Activated CD8-positive, alpha-beta memory T cell treated with anti-CD3 and anti-CD28 coated beads, Interleukin-2, amount 10 ng/mL, durations not matched to agents 7 days and 5 days (primary cell): Measurements from ENCODE around the gene LAMA3. TPM values are rescaled to one million over a fixed set of nuclear protein-coding genes. Genes with fewer than 3 reads are reported as not detected.

Experiments
- ATAC-seq: fragments of 150-1000 bp; cut with Tn5 transposase; one replicate; pipeline ENCODE4 v1.10.0; 2021; ENCODE audit warnings: moderate library complexity
- CTCF ChIA-PET: fragments of 350-600 bp; sonication (Branson Sonifier 250); formaldehyde crosslinking; loops from one replicate; lab custom pipeline; 2021; ENCODE audit warnings: antibody characterized with exemption; lab: Charles Lee
- DNase-seq: peaks from one replicate; pipeline ENCODE4 v3.0.0-alpha.2; 2020
- H3K27ac Mint-ChIP-seq: one replicate; pipeline ENCODE4 v1.8.0; 2021; ENCODE audit warnings: mild to moderate bottlenecking, mixed read lengths
- H3K27me3 Mint-ChIP-seq: one replicate; pipeline ENCODE4 v1.8.0; 2021; ENCODE audit warnings: mixed read lengths
- H3K36me3 Mint-ChIP-seq: one replicate; pipeline ENCODE4 v1.8.0; 2021; ENCODE audit warnings: mild to moderate bottlenecking, mixed read lengths
- H3K4me1 Mint-ChIP-seq: one replicate; pipeline ENCODE4 v1.8.0; 2021; ENCODE audit warnings: mixed read lengths
- H3K4me3 Mint-ChIP-seq: one replicate; pipeline ENCODE4 v1.8.0; 2021; ENCODE audit warnings: mild to moderate bottlenecking, moderate library complexity, mixed read lengths
- H3K9me3 Mint-ChIP-seq: one replicate; pipeline ENCODE4 v1.8.0; 2022; ENCODE audit warnings: low read depth, mixed read lengths
- total RNA-seq, 2 experiments: library from RNA; stranded (reverse); gene quantifications; one replicate each; pipeline ENCODE4 v1.2.3, GENCODE V29; 2021

The LAMA3 gene
- total RNA-seq, 2 experiments from 2014 or later: 0.23 TPM; not detected in 1

DNA sequence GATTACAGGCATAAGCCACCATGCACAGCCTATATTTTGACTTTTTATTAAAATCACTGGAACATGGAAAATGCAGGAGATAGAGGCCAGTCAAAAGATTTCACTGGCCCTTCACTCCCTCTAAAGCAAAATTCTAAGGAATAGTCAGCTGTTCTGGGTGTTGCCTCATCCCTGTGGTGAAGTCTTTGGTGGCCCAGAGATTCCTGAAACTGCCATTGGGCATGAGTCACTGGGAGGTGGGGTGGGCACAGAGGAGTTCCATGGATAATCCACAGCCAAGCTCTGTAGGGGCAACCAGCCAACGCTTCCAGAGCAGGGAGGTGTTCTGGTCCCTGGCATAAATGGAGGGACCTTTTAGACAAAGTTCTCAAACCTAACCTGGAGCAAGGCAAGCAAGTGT lies 235.6 kb downstream of the LAMA3 start:
- H3K36me3 Mint-ChIP-seq: peaks cover 3% of the 10 kb centered on the region
- CTCF ChIA-PET: no interaction called here
- ATAC-seq (no peak), DNase-seq (no peak)
- H3K4me3 Mint-ChIP-seq: no peak overlapping the region
- H3K4me1 Mint-ChIP-seq: peaks cover 31% of the 10 kb centered on the region
- H3K27ac Mint-ChIP-seq: no peak overlapping the region
- H3K9me3 Mint-ChIP-seq: no peaks in the 10 kb centered on the region
- H3K27me3 Mint-ChIP-seq: peaks cover 14% of the 10 kb centered on the region

- no peak for ATAC-seq
- Mint-ChIP-seq H3K4me3 (no peak overlapping the region), H3K27ac (no peak overlapping the region), H3K4me1 (peaks cover 30% of the 10 kb centered on the region), H3K9me3 (no peaks in the 10 kb centered on the region), H3K36me3 (peaks cover 5% of the 10 kb centered on the region), H3K27me3 (peaks cover 6% of the 10 kb centered on the region)
- no peak for DNase-seq
- CTCF ChIA-PET: interaction anchor here (1.3 to 1.6 kb wide), 2 partner anchors 8 to 9 kb away, joined by 4 to 7 read pairs; no protein-coding TSS in a partner anchor
These were observed 237.3 kb downstream of the LAMA3 start for GRCh38 chr18:23926571-23926970.

DNA sequence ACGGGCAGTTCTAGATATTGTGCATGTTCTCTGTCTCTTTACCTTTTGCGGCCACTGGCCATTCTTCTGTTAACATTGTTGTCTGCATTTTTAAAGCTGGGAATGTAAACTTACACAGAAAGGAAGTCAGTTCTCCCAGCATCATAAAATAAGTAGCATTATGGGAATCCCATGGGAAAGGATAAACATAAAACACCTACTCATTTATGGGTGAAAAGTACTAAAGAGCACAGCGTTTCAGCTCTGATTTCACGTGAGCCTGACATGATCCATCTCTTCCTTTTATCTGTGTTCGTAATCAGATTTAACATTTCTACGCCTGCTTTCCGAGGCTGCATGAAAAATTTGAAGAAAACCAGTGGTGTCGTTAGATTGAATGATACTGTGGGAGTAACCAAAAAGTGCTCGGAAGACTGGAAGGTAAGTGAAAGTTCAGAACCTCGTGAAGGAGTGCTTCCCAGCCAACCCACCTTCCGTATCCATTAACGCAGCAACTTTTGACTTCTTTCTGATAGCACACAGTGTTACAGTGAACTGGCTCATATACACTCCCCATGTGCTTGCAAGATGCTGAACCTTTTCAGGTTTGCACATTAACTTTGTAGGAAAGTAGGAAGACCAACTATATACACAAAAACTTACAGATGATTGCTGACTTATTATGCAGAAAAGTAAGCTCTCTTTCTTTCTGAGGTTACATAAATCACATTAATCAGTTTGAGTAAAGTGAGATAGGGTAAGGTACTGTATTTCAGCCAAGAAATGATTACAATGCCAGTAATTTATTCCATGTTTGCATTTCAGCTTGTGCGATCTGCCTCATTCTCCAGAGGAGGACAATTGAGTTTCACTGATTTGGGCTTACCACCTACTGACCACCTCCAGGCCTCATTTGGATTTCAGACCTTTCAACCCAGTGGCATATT lies 238.8 kb downstream of the LAMA3 start:
- Mint-ChIP-seq H3K36me3 (peaks cover 6% of the 10 kb centered on the region), H3K4me1 (peaks cover 25% of the 10 kb centered on the region), H3K4me3 (no peak overlapping the region), H3K27ac (peak overlapping the region; percentile 1), H3K9me3 (no peaks in the 10 kb centered on the region), H3K27me3 (peaks cover 6% of the 10 kb centered on the region)
- ATAC-seq: no peak
- CTCF ChIA-PET: interaction anchor here (0.7 to 2.3 kb wide), 3 partner anchors 10 to 42 kb away, joined by 3 to 25 read pairs (median 4); no protein-coding TSS in a partner anchor
- no peak for DNase-seq

GRCh38 chr18:23929362-23929930 lies 240.2 kb downstream of the LAMA3 start:
- H3K27me3 Mint-ChIP-seq: peaks cover 9% of the 10 kb centered on the region
- CTCF ChIA-PET: interaction anchor here (0.7 to 2.3 kb wide), 7 partner anchors 11 to 345 kb away, joined by 3 to 25 read pairs (median 4); no protein-coding TSS in a partner anchor
- H3K36me3 Mint-ChIP-seq: peaks cover 6% of the 10 kb centered on the region
- no peaks in the 10 kb centered on the region for H3K9me3 Mint-ChIP-seq
- DNase-seq (peak; percentile 75), ATAC-seq (peak; percentile 88)
- no peak overlapping the region for H3K4me3 Mint-ChIP-seq
- peak overlapping the region; percentile 86 for H3K27ac Mint-ChIP-seq
- peaks cover 26% of the 10 kb centered on the region for H3K4me1 Mint-ChIP-seq

DNA sequence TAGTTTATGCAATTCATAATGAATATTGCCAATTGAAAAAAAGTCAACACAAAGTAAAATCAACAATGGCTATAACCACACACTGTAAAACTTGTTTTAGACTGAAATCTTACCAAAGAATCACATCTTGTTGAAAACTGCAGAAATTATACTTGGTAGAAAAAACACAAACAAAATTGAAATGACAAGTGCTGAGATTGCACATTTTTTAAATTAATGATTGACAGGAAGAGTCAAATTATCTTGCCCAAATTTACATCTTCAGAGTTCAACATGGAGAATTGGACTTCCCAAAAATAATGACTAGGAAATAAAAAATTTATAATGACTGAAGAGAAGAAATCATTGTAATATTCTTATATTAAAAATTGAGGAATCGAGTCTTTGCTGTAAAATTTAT lies 240.7 kb downstream of the LAMA3 start:
- Mint-ChIP-seq H3K4me1 (peaks cover 32% of the 10 kb centered on the region), H3K36me3 (peaks cover 6% of the 10 kb centered on the region), H3K9me3 (no peaks in the 10 kb centered on the region), H3K27me3 (peaks cover 11% of the 10 kb centered on the region), H3K27ac (peak overlapping the region; percentile 86), H3K4me3 (no peak overlapping the region)
- CTCF ChIA-PET: interaction anchor here (1.1 to 2.3 kb wide), 3 partner anchors 12 to 118 kb away, joined by 3 to 25 read pairs (median 4); no protein-coding TSS in a partner anchor
- no peak for ATAC-seq
- no peak for DNase-seq

DNA sequence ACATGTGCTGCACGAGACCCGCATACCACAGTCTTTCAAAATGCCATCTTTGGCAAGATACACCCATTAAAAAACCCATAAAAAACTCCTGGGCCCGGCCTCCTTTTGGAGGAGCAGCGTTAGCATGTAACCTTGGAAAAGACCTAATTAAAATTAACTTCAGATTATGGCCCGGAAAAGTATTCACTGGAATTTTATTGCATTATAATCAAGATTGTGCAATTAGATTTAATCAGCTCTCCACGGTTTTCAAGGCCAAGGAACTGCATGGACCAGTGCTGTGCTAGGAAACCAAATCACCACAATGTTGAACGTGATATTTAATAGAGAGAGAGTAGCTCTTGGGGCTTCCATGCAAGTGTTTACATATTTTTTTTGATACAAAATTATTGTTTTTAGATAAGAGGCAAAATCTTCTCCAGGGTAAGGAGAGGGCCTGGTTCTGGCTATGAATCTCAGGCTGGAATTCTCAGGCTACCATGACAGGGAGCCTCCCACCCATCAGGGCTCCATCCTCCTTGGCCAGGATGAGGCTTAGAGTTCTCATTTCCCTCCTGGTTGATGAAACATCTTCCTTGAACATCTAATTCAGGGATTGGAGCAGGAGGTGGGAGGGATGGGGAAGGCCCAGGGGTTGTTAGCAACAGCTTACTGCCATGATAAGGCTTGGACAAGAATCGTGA lies 243.3 kb downstream of the LAMA3 start:
- ATAC-seq: no peak
- peak overlapping the region; percentile 12 for H3K27ac Mint-ChIP-seq
- CTCF ChIA-PET: no interaction called here
- peaks cover 6% of the 10 kb centered on the region for H3K36me3 Mint-ChIP-seq
- peaks cover 18% of the 10 kb centered on the region for H3K27me3 Mint-ChIP-seq
- peaks cover 54% of the 10 kb centered on the region for H3K4me1 Mint-ChIP-seq
- DNase-seq: no peak
- no peak overlapping the region for H3K4me3 Mint-ChIP-seq
- H3K9me3 Mint-ChIP-seq: no peaks in the 10 kb centered on the region

DNA sequence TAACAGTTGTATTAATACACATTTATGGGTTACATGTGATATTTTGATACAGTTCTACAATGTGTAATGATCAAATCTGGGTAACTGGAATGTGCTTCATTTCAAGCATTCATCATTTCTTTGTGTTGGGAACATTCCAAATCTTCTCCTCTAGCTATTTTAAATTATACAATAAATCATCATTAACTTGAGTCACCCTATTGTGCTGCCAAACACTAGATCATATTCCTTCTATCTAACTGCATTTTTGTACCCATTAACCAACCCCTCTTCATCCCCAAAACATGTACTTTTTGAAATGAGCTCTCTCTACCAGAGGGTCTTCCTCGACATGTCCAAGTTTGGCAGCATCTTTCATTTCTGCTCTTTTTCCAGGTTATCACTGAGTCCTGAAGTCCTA lies 244.2 kb downstream of the LAMA3 start:
- CTCF ChIA-PET: interaction anchor here (1.0 to 1.7 kb wide), 4 partner anchors 14 to 182 kb away, joined by 3 to 11 read pairs (median 4); no protein-coding TSS in a partner anchor
- H3K4me1 Mint-ChIP-seq: peaks cover 58% of the 10 kb centered on the region
- H3K36me3 Mint-ChIP-seq: peaks cover 6% of the 10 kb centered on the region
- H3K27me3 Mint-ChIP-seq: peaks cover 15% of the 10 kb centered on the region
- no peak for DNase-seq
- ATAC-seq: no peak
- no peak overlapping the region for H3K4me3 Mint-ChIP-seq
- no peak overlapping the region for H3K27ac Mint-ChIP-seq
- no peaks in the 10 kb centered on the region for H3K9me3 Mint-ChIP-seq

- CTCF ChIA-PET: interaction anchor here (1.0 to 1.7 kb wide), 4 partner anchors 15 to 181 kb away, joined by 3 to 11 read pairs (median 4); no protein-coding TSS in a partner anchor
- peaks cover 17% of the 10 kb centered on the region for H3K27me3 Mint-ChIP-seq
- H3K9me3 Mint-ChIP-seq: no peaks in the 10 kb centered on the region
- no peak for ATAC-seq
- H3K4me3 Mint-ChIP-seq: no peak overlapping the region
- peaks cover 59% of the 10 kb centered on the region for H3K4me1 Mint-ChIP-seq
- DNase-seq: no peak
- peaks cover 6% of the 10 kb centered on the region for H3K36me3 Mint-ChIP-seq
- no peak overlapping the region for H3K27ac Mint-ChIP-seq
These were observed 245.0 kb downstream of the LAMA3 start for GRCh38 chr18:23934252-23934651.

DNA sequence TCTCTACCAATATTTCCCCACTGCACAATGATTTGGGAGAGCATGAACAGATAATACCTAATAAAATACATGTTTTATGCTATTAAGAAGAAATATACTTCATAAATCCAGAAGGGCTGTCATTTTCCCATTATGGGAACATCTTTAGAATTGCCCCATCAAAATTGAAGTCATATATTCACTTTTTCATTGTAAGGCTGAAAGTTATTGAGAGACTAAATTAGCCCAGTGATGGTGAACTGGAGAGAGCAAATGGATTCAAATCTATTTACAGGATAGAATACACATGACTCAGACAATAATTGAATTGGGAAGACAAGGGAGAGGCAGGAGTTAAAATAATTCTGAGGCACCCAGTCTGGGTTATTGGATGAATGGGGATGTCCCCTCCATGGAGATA lies 245.6 kb downstream of the LAMA3 start:
- Mint-ChIP-seq H3K4me3 (no peak overlapping the region), H3K36me3 (peaks cover 3% of the 10 kb centered on the region), H3K27ac (no peak overlapping the region), H3K4me1 (peaks cover 55% of the 10 kb centered on the region), H3K27me3 (peaks cover 23% of the 10 kb centered on the region), H3K9me3 (no peaks in the 10 kb centered on the region)
- DNase-seq (no peak), ATAC-seq (no peak)
- CTCF ChIA-PET: interaction anchor here (0.6 to 1.7 kb wide), 4 partner anchors 16 to 492 kb away, joined by 3 to 11 read pairs (median 4); no protein-coding TSS in a partner anchor

GRCh38 chr18:23935804-23936203 lies 246.6 kb downstream of the LAMA3 start:
- ATAC-seq (peak; percentile 84), DNase-seq (peak; percentile 83)
- Mint-ChIP-seq H3K27ac (peak overlapping the region; percentile 24), H3K27me3 (peaks cover 30% of the 10 kb centered on the region), H3K4me3 (no peak overlapping the region), H3K4me1 (peaks cover 52% of the 10 kb centered on the region), H3K36me3 (peaks cover 3% of the 10 kb centered on the region), H3K9me3 (no peaks in the 10 kb centered on the region)
- CTCF ChIA-PET: interaction anchor here (1.6 kb wide), 1 partner anchor 9 kb away, joined by 4 read pairs; no protein-coding TSS in a partner anchor

GRCh38 chr18:23936381-23936958 lies 247.2 kb downstream of the LAMA3 start:
- H3K36me3 Mint-ChIP-seq: peaks cover 2% of the 10 kb centered on the region
- ATAC-seq (no peak), DNase-seq (no peak)
- CTCF ChIA-PET: interaction anchor here (1.6 kb wide), 1 partner anchor 10 kb away, joined by 4 read pairs; no protein-coding TSS in a partner anchor
- no peaks in the 10 kb centered on the region for H3K9me3 Mint-ChIP-seq
- H3K4me1 Mint-ChIP-seq: peaks cover 52% of the 10 kb centered on the region
- H3K27ac Mint-ChIP-seq: peak overlapping the region; percentile 18
- no peak overlapping the region for H3K4me3 Mint-ChIP-seq
- peaks cover 31% of the 10 kb centered on the region for H3K27me3 Mint-ChIP-seq

DNA sequence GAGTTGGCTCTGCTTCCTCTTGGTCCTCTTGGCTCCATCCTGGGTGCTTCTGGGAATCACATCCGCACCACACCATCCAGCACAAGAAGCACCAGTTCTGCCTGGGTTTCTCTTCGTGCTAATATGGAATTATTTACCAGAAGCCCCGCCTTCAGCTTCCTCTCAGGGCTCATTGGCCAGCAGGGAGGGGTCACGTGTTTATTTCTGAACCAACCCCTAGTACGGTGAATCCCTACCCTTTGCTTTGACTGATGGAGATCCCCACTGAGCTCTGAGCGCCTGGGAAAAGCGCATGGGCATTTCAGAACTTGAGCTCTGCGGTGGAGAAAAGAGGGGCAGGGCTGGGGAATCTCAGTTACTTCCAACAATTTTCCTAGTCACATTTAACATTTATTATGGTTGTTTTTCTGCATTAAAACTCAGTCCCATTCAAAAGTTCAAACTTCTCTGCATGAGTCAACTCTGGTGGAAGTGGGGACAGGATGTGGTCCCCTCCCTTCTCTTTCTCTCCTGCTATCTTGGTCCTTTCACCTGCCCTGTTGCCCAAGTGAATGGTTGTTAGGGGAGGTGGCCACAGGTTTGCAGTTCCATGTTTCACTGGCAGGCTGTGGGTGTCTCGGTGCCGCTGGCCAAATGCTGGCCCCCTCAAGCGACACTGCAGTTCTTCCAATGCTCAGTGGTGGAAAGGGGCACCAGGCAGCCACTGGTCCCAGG lies 248.9 kb downstream of the LAMA3 start:
- peak; percentile 76 for DNase-seq
- H3K36me3 Mint-ChIP-seq: no peaks in the 10 kb centered on the region
- peaks cover 60% of the 10 kb centered on the region for H3K4me1 Mint-ChIP-seq
- H3K4me3 Mint-ChIP-seq: no peak overlapping the region
- peaks cover 45% of the 10 kb centered on the region for H3K27me3 Mint-ChIP-seq
- no peaks in the 10 kb centered on the region for H3K9me3 Mint-ChIP-seq
- peak overlapping the region; percentile 11 for H3K27ac Mint-ChIP-seq
- peak; percentile 73 for ATAC-seq
- CTCF ChIA-PET: interaction anchor here (1.6 to 1.7 kb wide), 2 partner anchors 14 to 352 kb away, joined by 3 read pairs; partner anchors contain the start of gene NPC1
